Smooth muscle cell (in vitro differentiated cells): ENCODE data around the gene WNT7B. TPM values are rescaled to one million over a fixed set of nuclear protein-coding genes. Genes with fewer than 3 reads are reported as not detected.

Experiments
- DNase-seq: peaks from one replicate; lab custom pipeline; 2025; ENCODE audit not compliant: unreplicated experiment; lab: John Stamatoyannopoulos, UW
- H2AFZ ChIP-seq: fragments of 200-600 bp; sonication (generic); 2 replicates; pipeline ENCODE4 v1.6.0; 2016; ENCODE audit warnings: antibody characterized with exemption, low read depth, mild to moderate bottlenecking
- H3F3A ChIP-seq: fragments of 200-600 bp; sonication (generic); 2 replicates; pipeline ENCODE4 v1.6.0; 2017; ENCODE audit warnings: antibody characterized with exemption, low read depth
- H3K27ac ChIP-seq: fragments of 200-600 bp; sonication (generic); 2 replicates; pipeline ENCODE4 v1.5.1; 2016; ENCODE audit warnings: low read depth, mild to moderate bottlenecking
- H3K27me3 ChIP-seq: fragments of 200-600 bp; sonication (generic); 2 replicates; pipeline ENCODE4 v1.6.1; 2016; ENCODE audit warnings: low read depth, mild to moderate bottlenecking
- H3K36me3 ChIP-seq: fragments of 200-600 bp; sonication (generic); 2 replicates; pipeline ENCODE4 v1.5.1; 2016; ENCODE audit warnings: low read depth
- H3K4me1 ChIP-seq: fragments of 200-600 bp; sonication (generic); 2 replicates; pipeline ENCODE4 v1.5.1; 2016; ENCODE audit warnings: low read depth
- H3K4me2 ChIP-seq: fragments of 200-600 bp; sonication (generic); 2 replicates; pipeline ENCODE4 v1.6.0; 2016; ENCODE audit warnings: mild to moderate bottlenecking
- H3K4me3 ChIP-seq: fragments of 200-600 bp; sonication (generic); 2 replicates; pipeline ENCODE4 v1.5.1; 2016; ENCODE audit warnings: mild to moderate bottlenecking
- H3K79me2 ChIP-seq: fragments of 200-600 bp; sonication (generic); 2 replicates; pipeline ENCODE4 v1.6.0; 2016; ENCODE audit warnings: low read depth, mild to moderate bottlenecking
- H3K9ac ChIP-seq: fragments of 200-600 bp; sonication (generic); 2 replicates; pipeline ENCODE4 v1.6.0; 2016; ENCODE audit warnings: low read depth
- H3K9me3 ChIP-seq: fragments of 200-600 bp; sonication (generic); replicated peaks from 2 replicates; pipeline ENCODE4 v1.5.1; 2016; ENCODE audit warnings: low read depth
- H4K20me1 ChIP-seq: fragments of 200-600 bp; sonication (generic); 2 replicates; pipeline ENCODE4 v1.6.0; 2016; ENCODE audit warnings: low read depth
- WGBS: methylation state at CpG from one replicate; pipeline ENCODE4 v1.1.7; 2016; ENCODE audit warnings: low lambda C conversion rate; 5-methylcytosine and 5-hydroxymethylcytosine counted together
- polyA plus RNA-seq: library from polyadenylated mRNA; unstranded; fragments of >200 nt; fragmentation: Nextera tagmentation; extraction: Ambion mirVana; gene quantifications from 2 replicates; pipeline ENCODE4 v1.2.1, GENCODE V29; 2016
- total RNA-seq: library from RNA; depleted of rRNA; stranded (reverse); fragments of >200 nt; gene quantifications from 2 replicates; pipeline ENCODE4 v1.2.3, GENCODE V29; 2014
- TF ChIP-seq, protein P1 (sequence below): fragments of 200-600 bp; sonication (generic); IDR thresholded peaks from 2 replicates; pipeline ENCODE4 v1.5.1; 2017; ENCODE audit warnings: borderline replicate concordance, mild to moderate bottlenecking, antibody characterized with exemption; ENCODE audit not compliant: insufficient read depth, poor library complexity, severe bottlenecking

Gene WNT7B
- total and polyA plus RNA-seq, 2 experiments from 2014 or later, result 0.69 to 1.6 TPM

DNA sequence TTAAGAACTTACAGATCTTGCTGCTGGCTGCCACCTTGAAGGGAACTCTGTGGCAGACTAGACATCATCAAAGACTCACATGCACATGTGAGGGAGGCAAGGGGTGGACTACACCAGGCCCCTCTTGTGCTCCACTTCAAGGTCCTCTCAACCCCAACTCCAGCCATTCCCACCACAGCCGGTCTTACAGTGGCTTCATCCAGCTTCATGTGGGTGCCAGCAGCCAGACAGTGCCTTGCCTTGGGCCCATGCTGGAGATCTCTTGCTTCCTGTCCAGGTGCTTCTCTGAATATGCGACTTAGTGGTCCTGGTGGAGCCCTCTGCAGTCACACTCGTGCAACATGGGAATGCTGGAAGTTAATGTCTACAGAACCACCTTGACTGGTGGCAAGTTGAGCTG is 44.6 kb upstream of the WNT7B start:
- no peak overlapping the region for H3K4me2 ChIP-seq
- H3K27ac ChIP-seq, result no peak overlapping the region
- H2AFZ ChIP-seq, result no peak overlapping the region
- 86% methylated on average over 3 of the region's 3 CpGs for WGBS
- no peaks in the 10 kb centered on the region for H3K4me1 ChIP-seq
- no peak for DNase-seq
- no peak overlapping the region for H3K4me3 ChIP-seq
- H3K9me3 ChIP-seq, result no peaks in the 10 kb centered on the region
- no peaks in the 10 kb centered on the region for H3K79me2 ChIP-seq
- H3F3A ChIP-seq, result no peaks in the 10 kb centered on the region
- H3K27me3 ChIP-seq, result no peaks in the 10 kb centered on the region
- H3K9ac ChIP-seq, result no peak overlapping the region
- H4K20me1 ChIP-seq, result no peaks in the 10 kb centered on the region
- TF ChIP-seq, protein P1, sequence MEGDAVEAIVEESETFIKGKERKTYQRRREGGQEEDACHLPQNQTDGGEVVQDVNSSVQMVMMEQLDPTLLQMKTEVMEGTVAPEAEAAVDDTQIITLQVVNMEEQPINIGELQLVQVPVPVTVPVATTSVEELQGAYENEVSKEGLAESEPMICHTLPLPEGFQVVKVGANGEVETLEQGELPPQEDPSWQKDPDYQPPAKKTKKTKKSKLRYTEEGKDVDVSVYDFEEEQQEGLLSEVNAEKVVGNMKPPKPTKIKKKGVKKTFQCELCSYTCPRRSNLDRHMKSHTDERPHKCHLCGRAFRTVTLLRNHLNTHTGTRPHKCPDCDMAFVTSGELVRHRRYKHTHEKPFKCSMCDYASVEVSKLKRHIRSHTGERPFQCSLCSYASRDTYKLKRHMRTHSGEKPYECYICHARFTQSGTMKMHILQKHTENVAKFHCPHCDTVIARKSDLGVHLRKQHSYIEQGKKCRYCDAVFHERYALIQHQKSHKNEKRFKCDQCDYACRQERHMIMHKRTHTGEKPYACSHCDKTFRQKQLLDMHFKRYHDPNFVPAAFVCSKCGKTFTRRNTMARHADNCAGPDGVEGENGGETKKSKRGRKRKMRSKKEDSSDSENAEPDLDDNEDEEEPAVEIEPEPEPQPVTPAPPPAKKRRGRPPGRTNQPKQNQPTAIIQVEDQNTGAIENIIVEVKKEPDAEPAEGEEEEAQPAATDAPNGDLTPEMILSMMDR, result no peak
- no peaks in the 10 kb centered on the region for H3K36me3 ChIP-seq

DNA sequence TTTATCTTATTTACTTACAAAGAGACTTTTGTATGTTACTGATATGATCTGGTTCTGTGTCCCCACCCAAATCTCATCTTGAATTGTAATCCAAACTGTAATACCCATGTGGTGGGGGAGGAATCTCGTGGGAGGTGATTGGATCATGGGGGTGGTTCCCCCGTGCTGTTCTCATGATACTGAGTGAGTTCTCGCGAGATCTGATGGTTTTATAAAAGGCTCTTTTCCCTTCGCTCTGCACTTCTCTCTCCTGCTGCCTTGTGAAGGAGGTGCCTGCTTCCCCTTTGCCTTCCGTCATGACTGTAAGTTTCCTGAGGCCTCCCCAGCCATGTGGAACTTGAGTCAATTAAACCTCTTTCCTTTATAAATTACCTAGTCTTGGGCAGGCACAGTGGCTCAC is 42.4 kb upstream of the WNT7B start:
- no peaks in the 10 kb centered on the region for H4K20me1 ChIP-seq
- no peak for DNase-seq
- TF ChIP-seq, protein P1, result no peak
- H3K27ac ChIP-seq, result no peak overlapping the region
- no peak overlapping the region for H2AFZ ChIP-seq
- WGBS, result 83% methylated on average over 6 of the region's 6 CpGs
- no peaks in the 10 kb centered on the region for H3K27me3 ChIP-seq
- no peaks in the 10 kb centered on the region for H3K9me3 ChIP-seq
- H3K9ac ChIP-seq, result no peak overlapping the region
- no peaks in the 10 kb centered on the region for H3F3A ChIP-seq
- H3K4me3 ChIP-seq, result no peak overlapping the region
- H3K36me3 ChIP-seq, result no peaks in the 10 kb centered on the region
- peaks cover 1% of the 10 kb centered on the region for H3K4me1 ChIP-seq
- no peak overlapping the region for H3K4me2 ChIP-seq
- H3K79me2 ChIP-seq, result no peaks in the 10 kb centered on the region

DNA sequence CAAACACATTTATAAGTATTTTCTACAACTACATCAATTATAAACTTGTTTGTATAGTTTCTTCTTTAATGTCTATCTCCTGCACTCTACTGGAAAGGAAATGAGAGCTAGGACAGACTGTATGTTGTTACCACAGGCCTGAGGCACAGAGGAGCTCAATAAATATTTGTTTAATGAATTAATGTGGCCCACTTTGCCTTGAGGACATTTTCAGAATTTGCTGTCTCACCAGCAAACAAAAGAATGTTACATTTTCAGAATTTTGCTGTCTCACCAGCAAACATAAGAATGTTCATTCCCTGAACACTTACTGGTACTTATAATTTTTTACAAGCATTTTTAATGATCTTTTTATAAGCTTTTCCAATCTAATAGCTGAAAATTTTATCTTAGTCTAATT is 41.9 kb upstream of the WNT7B start:
- Histone ChIP-seq H3K27me3 (no peaks in the 10 kb centered on the region), H3F3A (no peaks in the 10 kb centered on the region), H2AFZ (no peak overlapping the region), H3K27ac (no peak overlapping the region), H3K4me2 (no peak overlapping the region), H3K9ac (no peak overlapping the region), H4K20me1 (no peaks in the 10 kb centered on the region), H3K79me2 (no peaks in the 10 kb centered on the region), H3K36me3 (no peaks in the 10 kb centered on the region), H3K4me3 (no peak overlapping the region), H3K4me1 (peaks cover 4% of the 10 kb centered on the region), H3K9me3 (no peaks in the 10 kb centered on the region)
- DNase-seq, result no peak
- TF ChIP-seq, protein P1, result no peak

DNA sequence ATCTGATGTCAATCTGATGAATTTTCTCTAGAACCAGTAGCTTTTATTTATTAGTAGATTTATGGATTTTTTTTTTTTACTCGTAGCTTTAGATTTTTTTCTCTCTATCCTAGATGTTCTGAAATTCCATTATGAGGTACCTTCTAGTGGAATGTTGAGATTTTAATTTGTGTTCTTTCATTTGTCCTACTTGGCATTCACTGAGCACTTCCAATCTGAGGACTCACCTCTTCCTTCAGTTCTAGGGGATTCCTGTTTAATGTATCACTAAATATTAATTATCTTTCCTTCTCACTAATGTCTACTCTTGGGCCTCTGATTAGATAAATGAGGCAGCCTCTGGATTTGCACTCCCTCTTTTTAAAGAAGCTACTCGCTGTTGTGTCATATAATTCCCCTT is 40.2 kb upstream of the WNT7B start:
- H2AFZ ChIP-seq, result no peak overlapping the region
- no peak overlapping the region for H3K9ac ChIP-seq
- no peak overlapping the region for H3K4me3 ChIP-seq
- WGBS, result 88% methylated on average over 2 of the region's 2 CpGs
- no peak overlapping the region for H3K4me2 ChIP-seq
- H4K20me1 ChIP-seq, result no peaks in the 10 kb centered on the region
- TF ChIP-seq, protein P1, result no peak
- no peaks in the 10 kb centered on the region for H3K79me2 ChIP-seq
- H3F3A ChIP-seq, result no peaks in the 10 kb centered on the region
- no peak for DNase-seq
- no peak overlapping the region for H3K27ac ChIP-seq
- peaks cover 9% of the 10 kb centered on the region for H3K4me1 ChIP-seq
- H3K36me3 ChIP-seq, result no peaks in the 10 kb centered on the region
- H3K9me3 ChIP-seq, result no peaks in the 10 kb centered on the region
- no peaks in the 10 kb centered on the region for H3K27me3 ChIP-seq
